GM23338 (cell line): ENCODE results near the gene FRMD1. TPM values are rescaled to one million over a fixed set of nuclear protein-coding genes. Genes with fewer than 3 reads are reported as not detected.

Experiments
- ATAC-seq: fragments of 200-7000 bp; cut with Tn5 transposase; 3 replicates; pipeline ENCODE4 v1.9.1; 2020
- DNase-seq: peaks from one replicate; pipeline ENCODE4 v3.0.0-alpha.2; 2015; ENCODE audit warnings: low spot score
- H2AFZ ChIP-seq: fragments of 200-600 bp; sonication (generic); 2 replicates; pipeline ENCODE4 v1.8.0; 2016; ENCODE audit warnings: antibody characterized with exemption, mild to moderate bottlenecking, moderate library complexity
- H3F3A ChIP-seq: fragments of 200-600 bp; sonication (generic); replicated peaks from 2 replicates; pipeline ENCODE4 v1.8.0; 2017; ENCODE audit warnings: antibody characterized with exemption, mixed run types, low read depth
- H3K27ac ChIP-seq: fragments of 200-600 bp; sonication (generic); 2 replicates; pipeline ENCODE4 v1.6.1; 2016; ENCODE audit warnings: low read depth
- H3K27me3 ChIP-seq: fragments of 200-600 bp; sonication (generic); 2 replicates; pipeline ENCODE4 v1.8.0; 2016; ENCODE audit warnings: mild to moderate bottlenecking, mixed run types, moderate library complexity; ENCODE audit not compliant: insufficient read depth
- H3K36me3 ChIP-seq: fragments of 200-600 bp; sonication (generic); 2 replicates; pipeline ENCODE4 v1.8.0; 2016; ENCODE audit warnings: mild to moderate bottlenecking; ENCODE audit not compliant: insufficient read depth
- H3K4me1 ChIP-seq: fragments of 200-600 bp; sonication (generic); 2 replicates; pipeline ENCODE4 v1.8.0; 2016; ENCODE audit warnings: mild to moderate bottlenecking, moderate library complexity; ENCODE audit not compliant: insufficient read depth
- H3K4me2 ChIP-seq: fragments of 200-600 bp; sonication (generic); 2 replicates; pipeline ENCODE4 v1.7.1; 2017; ENCODE audit warnings: mixed run types
- H3K4me3 ChIP-seq: fragments of 200-600 bp; sonication (generic); 2 replicates; pipeline ENCODE4 v1.6.1; 2016; ENCODE audit warnings: mixed run types
- H3K79me2 ChIP-seq: fragments of 200-600 bp; sonication (generic); replicated peaks from 2 replicates; pipeline ENCODE4 v1.8.0; 2017; ENCODE audit warnings: mild to moderate bottlenecking; ENCODE audit not compliant: insufficient read depth
- H3K9me2 ChIP-seq: fragments of 200-600 bp; sonication (generic); 2 replicates; pipeline ENCODE4 v1.8.0; 2017; ENCODE audit not compliant: insufficient read depth
- H4K20me1 ChIP-seq: fragments of 200-600 bp; sonication (generic); replicated peaks from 2 replicates; pipeline ENCODE4 v1.8.0; 2017; ENCODE audit warnings: mild to moderate bottlenecking; ENCODE audit not compliant: insufficient read depth
- H3K27ac Mint-ChIP-seq: 2 replicates; pipeline ENCODE4 v1.8.0; 2020; ENCODE audit warnings: inconsistent platforms, mild to moderate bottlenecking, moderate library complexity, mixed read lengths
- H3K27me3 Mint-ChIP-seq: 3 replicates; pipeline ENCODE4 v1.8.0; 2022; ENCODE audit warnings: low read depth, mild to moderate bottlenecking, moderate library complexity, mixed read lengths, inconsistent platforms; ENCODE audit not compliant: insufficient read depth, poor library complexity
- H3K36me3 Mint-ChIP-seq: 3 replicates; pipeline ENCODE4 v1.8.0; 2021; ENCODE audit warnings: low read depth, mild to moderate bottlenecking, inconsistent platforms, moderate library complexity, mixed read lengths
- H3K4me1 Mint-ChIP-seq: 3 replicates; pipeline ENCODE4 v1.8.0; 2020; ENCODE audit warnings: mild to moderate bottlenecking, inconsistent platforms, mixed read lengths
- H3K4me3 Mint-ChIP-seq: 3 replicates; pipeline ENCODE4 v1.8.0; 2021; ENCODE audit warnings: moderate library complexity, mild to moderate bottlenecking, inconsistent platforms, mixed read lengths
- H3K9me3 Mint-ChIP-seq: 3 replicates; pipeline ENCODE4 v1.8.0; 2020; ENCODE audit warnings: moderate library complexity, mild to moderate bottlenecking, inconsistent platforms, mixed read lengths
- CREB1 ChIP-seq: fragments of 250-450 bp; sonication (Bioruptor Pico); IDR thresholded peaks from 2 replicates; pipeline ENCODE4 v1.5.0; 2020; ENCODE audit warnings: low read depth, mild to moderate bottlenecking, moderate library complexity
- EZH2 ChIP-seq: fragments of 200-600 bp; sonication (generic); IDR thresholded peaks from one replicate; pipeline ENCODE4 v1.8.0; 2017; ENCODE audit warnings: antibody characterized with exemption, mild to moderate bottlenecking, low read depth; ENCODE audit not compliant: unreplicated experiment
- EZH2phosphoT487 ChIP-seq: fragments of 200-600 bp; sonication (generic); IDR thresholded peaks from one replicate; pipeline ENCODE4 v1.8.1; 2018; ENCODE audit warnings: antibody characterized with exemption; ENCODE audit not compliant: unreplicated experiment
- JUNB ChIP-seq: IDR thresholded peaks from one replicate; pipeline ENCODE4 v1.6.1; 2016; ENCODE audit warnings: antibody characterized with exemption; ENCODE audit not compliant: unreplicated experiment
- NANOG ChIP-seq: IDR thresholded peaks from 2 replicates; pipeline ENCODE4 v1.6.1; 2016; ENCODE audit warnings: antibody characterized with exemption, borderline replicate concordance
- POLR2AphosphoS5 ChIP-seq: IDR thresholded peaks from 2 replicates; pipeline ENCODE4 v1.6.1; 2016; ENCODE audit warnings: antibody characterized with exemption, low read depth
- STAT1 ChIP-seq: IDR thresholded peaks from one replicate; pipeline ENCODE4 v1.6.1; 2016; ENCODE audit warnings: antibody characterized with exemption; ENCODE audit not compliant: unreplicated experiment
- ZNF114 ChIP-seq: fragments of 250-450 bp; sonication (Bioruptor Pico); IDR thresholded peaks from 2 replicates; pipeline ENCODE4 v1.5.0; 2020; ENCODE audit warnings: mild to moderate bottlenecking, moderate library complexity
- ZNF331 ChIP-seq: fragments of 250-450 bp; sonication (Bioruptor Pico); IDR thresholded peaks from 2 replicates; pipeline ENCODE4 v1.5.0; 2020; ENCODE audit warnings: low read depth, mild to moderate bottlenecking, moderate library complexity
- polyA plus RNA-seq: library from polyadenylated mRNA; unstranded; fragments of >200 nt; fragmentation: Nextera tagmentation; extraction: Ambion mirVana; gene quantifications from 2 replicates; pipeline ENCODE4 v1.2.1, GENCODE V29; 2016
- total RNA-seq: library from RNA; depleted of rRNA; stranded (reverse); fragments of >200 nt; shearing (Covaris generic); gene quantifications from 2 replicates; pipeline ENCODE4 v1.2.3, GENCODE V29; 2014
- TF ChIP-seq, protein P1 (sequence below): IDR thresholded peaks from 2 replicates; pipeline ENCODE4 v1.6.1; 2016; ENCODE audit warnings: antibody characterized with exemption
- TF ChIP-seq, protein P2 (sequence below): IDR thresholded peaks from one replicate; pipeline ENCODE4 v1.6.1; 2018; ENCODE audit warnings: antibody characterized with exemption; ENCODE audit not compliant: unreplicated experiment
- TF ChIP-seq, protein P3 (sequence below): fragments of 250-450 bp; sonication (Bioruptor Pico); IDR thresholded peaks from 2 replicates; pipeline ENCODE4 v1.5.0; 2020; ENCODE audit warnings: mild to moderate bottlenecking, moderate library complexity
- TF ChIP-seq, protein P4 (sequence below), 2 experiments: fragments of 200-600 bp in 1 of 2; sonication (generic) in 1 of 2; conservative IDR thresholded peaks; 2 replicates each; pipeline versions ENCODE4 v1.5.1 to v1.6.1; 2016 to 2017; ENCODE audit warnings: antibody characterized with exemption in 2 of 2, low read depth in 2 of 2, mild to moderate bottlenecking in 2 of 2, moderate library complexity in 1 of 2

The FRMD1 gene
- total and polyA plus RNA-seq, 2 experiments from 2014 or later: 1.0 to 2.0 TPM

DNA sequence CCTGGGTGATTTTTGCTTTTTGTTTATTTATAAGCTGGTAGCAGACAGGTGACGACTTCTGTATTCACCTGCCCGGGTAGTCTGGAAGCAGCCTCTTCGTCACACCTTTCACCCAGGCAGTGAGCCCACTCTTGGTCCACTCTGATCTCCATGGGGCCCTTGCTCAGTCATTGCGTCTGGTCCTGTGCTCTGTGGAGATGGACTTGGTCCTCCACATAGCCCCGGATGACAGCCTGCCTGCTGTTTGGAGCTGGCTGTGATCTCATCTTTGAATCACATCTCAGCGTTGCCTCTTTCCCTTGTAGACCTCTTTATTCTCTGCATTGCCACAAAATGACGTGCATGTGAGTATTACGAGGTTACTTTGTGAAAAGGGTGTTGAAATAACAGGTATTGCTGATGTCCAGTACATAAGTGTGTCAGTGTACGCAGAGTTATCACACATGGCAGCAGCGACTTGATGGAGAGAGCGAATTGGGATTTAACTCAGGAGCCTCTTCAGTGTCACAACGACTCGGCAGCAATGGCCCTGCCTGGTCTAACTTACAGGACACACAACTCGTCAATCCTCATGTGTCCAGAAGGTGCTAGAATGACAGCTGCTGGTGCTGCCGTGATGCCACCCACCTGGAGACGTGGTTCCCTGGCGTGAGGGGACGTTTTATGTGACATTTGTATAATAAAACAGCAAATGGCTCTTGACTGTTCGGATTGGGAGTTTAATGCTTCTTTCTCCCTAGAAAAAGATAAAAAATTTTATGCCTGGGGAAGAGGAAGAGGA lies 24.2 kb upstream of the FRMD1 start:
- Histone ChIP-seq H3F3A (no peaks in the 10 kb centered on the region), H3K27me3 (peaks cover 34% of the 10 kb centered on the region), H3K9me2 (no peaks in the 10 kb centered on the region), H3K36me3 (no peaks in the 10 kb centered on the region), H3K27ac (no peak overlapping the region), H3K4me3 (no peak overlapping the region), H2AFZ (no peak overlapping the region), H3K4me2 (0 out of 2 replicates have a peak overlapping the region, but pooled peaks have one; percentile 80), H3K4me1 (peaks cover 11% of the 10 kb centered on the region), H3K79me2 (no peaks in the 10 kb centered on the region), H4K20me1 (no peaks in the 10 kb centered on the region)
- peaks cover 37% of the 10 kb centered on the region for H3K27me3 Mint-ChIP-seq
- H3K4me3 Mint-ChIP-seq: no peak overlapping the region; the same call in 2 of the 3 replicates
- H3K36me3 Mint-ChIP-seq: no peaks in the 10 kb centered on the region
- no peak overlapping the region for H3K27ac Mint-ChIP-seq
- TF ChIP-seq POLR2AphosphoS5 (no peak), ZNF331 (no peak), ZNF114 (CRISPR knock-in tag) (no peak), JUNB (no peak), EZH2 (no peak), EZH2phosphoT487 (no peak), NANOG (no peak), STAT1 (no peak), CREB1 (CRISPR knock-in tag) (no peak)
- TF ChIP-seq, protein P1, sequence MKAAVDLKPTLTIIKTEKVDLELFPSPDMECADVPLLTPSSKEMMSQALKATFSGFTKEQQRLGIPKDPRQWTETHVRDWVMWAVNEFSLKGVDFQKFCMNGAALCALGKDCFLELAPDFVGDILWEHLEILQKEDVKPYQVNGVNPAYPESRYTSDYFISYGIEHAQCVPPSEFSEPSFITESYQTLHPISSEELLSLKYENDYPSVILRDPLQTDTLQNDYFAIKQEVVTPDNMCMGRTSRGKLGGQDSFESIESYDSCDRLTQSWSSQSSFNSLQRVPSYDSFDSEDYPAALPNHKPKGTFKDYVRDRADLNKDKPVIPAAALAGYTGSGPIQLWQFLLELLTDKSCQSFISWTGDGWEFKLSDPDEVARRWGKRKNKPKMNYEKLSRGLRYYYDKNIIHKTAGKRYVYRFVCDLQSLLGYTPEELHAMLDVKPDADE: no peak
- TF ChIP-seq, protein P2, sequence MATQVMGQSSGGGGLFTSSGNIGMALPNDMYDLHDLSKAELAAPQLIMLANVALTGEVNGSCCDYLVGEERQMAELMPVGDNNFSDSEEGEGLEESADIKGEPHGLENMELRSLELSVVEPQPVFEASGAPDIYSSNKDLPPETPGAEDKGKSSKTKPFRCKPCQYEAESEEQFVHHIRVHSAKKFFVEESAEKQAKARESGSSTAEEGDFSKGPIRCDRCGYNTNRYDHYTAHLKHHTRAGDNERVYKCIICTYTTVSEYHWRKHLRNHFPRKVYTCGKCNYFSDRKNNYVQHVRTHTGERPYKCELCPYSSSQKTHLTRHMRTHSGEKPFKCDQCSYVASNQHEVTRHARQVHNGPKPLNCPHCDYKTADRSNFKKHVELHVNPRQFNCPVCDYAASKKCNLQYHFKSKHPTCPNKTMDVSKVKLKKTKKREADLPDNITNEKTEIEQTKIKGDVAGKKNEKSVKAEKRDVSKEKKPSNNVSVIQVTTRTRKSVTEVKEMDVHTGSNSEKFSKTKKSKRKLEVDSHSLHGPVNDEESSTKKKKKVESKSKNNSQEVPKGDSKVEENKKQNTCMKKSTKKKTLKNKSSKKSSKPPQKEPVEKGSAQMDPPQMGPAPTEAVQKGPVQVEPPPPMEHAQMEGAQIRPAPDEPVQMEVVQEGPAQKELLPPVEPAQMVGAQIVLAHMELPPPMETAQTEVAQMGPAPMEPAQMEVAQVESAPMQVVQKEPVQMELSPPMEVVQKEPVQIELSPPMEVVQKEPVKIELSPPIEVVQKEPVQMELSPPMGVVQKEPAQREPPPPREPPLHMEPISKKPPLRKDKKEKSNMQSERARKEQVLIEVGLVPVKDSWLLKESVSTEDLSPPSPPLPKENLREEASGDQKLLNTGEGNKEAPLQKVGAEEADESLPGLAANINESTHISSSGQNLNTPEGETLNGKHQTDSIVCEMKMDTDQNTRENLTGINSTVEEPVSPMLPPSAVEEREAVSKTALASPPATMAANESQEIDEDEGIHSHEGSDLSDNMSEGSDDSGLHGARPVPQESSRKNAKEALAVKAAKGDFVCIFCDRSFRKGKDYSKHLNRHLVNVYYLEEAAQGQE: no peak
- TF ChIP-seq, protein P3, sequence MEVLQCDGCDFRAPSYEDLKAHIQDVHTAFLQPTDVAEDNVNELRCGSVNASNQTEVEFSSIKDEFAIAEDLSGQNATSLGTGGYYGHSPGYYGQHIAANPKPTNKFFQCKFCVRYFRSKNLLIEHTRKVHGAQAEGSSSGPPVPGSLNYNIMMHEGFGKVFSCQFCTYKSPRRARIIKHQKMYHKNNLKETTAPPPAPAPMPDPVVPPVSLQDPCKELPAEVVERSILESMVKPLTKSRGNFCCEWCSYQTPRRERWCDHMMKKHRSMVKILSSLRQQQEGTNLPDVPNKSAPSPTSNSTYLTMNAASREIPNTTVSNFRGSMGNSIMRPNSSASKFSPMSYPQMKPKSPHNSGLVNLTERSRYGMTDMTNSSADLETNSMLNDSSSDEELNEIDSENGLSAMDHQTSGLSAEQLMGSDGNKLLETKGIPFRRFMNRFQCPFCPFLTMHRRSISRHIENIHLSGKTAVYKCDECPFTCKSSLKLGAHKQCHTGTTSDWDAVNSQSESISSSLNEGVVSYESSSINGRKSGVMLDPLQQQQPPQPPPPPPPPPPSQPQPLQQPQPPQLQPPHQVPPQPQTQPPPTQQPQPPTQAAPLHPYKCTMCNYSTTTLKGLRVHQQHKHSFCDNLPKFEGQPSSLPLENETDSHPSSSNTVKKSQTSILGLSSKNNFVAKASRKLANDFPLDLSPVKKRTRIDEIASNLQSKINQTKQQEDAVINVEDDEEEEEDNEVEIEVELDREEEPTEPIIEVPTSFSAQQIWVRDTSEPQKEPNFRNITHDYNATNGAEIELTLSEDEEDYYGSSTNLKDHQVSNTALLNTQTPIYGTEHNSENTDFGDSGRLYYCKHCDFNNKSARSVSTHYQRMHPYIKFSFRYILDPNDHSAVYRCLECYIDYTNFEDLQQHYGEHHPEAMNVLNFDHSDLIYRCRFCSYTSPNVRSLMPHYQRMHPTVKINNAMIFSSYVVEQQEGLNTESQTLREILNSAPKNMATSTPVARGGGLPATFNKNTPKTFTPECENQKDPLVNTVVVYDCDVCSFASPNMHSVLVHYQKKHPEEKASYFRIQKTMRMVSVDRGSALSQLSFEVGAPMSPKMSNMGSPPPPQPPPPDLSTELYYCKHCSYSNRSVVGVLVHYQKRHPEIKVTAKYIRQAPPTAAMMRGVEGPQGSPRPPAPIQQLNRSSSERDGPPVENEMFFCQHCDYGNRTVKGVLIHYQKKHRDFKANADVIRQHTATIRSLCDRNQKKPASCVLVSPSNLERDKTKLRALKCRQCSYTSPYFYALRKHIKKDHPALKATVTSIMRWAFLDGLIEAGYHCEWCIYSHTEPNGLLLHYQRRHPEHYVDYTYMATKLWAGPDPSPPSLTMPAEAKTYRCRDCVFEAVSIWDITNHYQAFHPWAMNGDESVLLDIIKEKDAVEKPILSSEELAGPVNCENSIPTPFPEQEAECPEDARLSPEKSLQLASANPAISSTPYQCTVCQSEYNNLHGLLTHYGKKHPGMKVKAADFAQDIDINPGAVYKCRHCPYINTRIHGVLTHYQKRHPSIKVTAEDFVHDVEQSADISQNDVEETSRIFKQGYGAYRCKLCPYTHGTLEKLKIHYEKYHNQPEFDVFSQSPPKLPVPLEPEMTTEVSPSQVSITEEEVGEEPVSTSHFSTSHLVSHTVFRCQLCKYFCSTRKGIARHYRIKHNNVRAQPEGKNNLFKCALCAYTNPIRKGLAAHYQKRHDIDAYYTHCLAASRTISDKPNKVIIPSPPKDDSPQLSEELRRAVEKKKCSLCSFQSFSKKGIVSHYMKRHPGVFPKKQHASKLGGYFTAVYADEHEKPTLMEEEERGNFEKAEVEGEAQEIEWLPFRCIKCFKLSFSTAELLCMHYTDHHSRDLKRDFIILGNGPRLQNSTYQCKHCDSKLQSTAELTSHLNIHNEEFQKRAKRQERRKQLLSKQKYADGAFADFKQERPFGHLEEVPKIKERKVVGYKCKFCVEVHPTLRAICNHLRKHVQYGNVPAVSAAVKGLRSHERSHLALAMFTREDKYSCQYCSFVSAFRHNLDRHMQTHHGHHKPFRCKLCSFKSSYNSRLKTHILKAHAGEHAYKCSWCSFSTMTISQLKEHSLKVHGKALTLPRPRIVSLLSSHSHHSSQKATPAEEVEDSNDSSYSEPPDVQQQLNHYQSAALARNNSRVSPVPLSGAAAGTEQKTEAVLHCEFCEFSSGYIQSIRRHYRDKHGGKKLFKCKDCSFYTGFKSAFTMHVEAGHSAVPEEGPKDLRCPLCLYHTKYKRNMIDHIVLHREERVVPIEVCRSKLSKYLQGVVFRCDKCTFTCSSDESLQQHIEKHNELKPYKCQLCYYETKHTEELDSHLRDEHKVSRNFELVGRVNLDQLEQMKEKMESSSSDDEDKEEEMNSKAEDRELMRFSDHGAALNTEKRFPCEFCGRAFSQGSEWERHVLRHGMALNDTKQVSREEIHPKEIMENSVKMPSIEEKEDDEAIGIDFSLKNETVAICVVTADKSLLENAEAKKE (CRISPR knock-in tag): no peak
- TF ChIP-seq, protein P4, sequence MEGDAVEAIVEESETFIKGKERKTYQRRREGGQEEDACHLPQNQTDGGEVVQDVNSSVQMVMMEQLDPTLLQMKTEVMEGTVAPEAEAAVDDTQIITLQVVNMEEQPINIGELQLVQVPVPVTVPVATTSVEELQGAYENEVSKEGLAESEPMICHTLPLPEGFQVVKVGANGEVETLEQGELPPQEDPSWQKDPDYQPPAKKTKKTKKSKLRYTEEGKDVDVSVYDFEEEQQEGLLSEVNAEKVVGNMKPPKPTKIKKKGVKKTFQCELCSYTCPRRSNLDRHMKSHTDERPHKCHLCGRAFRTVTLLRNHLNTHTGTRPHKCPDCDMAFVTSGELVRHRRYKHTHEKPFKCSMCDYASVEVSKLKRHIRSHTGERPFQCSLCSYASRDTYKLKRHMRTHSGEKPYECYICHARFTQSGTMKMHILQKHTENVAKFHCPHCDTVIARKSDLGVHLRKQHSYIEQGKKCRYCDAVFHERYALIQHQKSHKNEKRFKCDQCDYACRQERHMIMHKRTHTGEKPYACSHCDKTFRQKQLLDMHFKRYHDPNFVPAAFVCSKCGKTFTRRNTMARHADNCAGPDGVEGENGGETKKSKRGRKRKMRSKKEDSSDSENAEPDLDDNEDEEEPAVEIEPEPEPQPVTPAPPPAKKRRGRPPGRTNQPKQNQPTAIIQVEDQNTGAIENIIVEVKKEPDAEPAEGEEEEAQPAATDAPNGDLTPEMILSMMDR (conservative IDR thresholded peaks at IDR 0.05; ENCODE audit: low read depth in 2 of 2): no peak
- ATAC-seq (no peak), DNase-seq (no peak)
- peaks cover 39% of the 10 kb centered on the region for H3K4me1 Mint-ChIP-seq
- H3K9me3 Mint-ChIP-seq: no peaks in the 10 kb centered on the region
